Esophagus squamous epithelium (tissue), 4 donors: ENCODE data around the gene FANCE.

Source experiments
- POLR2A ChIP-seq, 4 donors: fragments of 450-650 bp; IDR thresholded peaks; one replicate each; pipeline ENCODE4 v1.6.1; 2017; ENCODE audit warnings: antibody characterized with exemption in 4 of 4, mild to moderate bottlenecking in 4 of 4, moderate library complexity in 3 of 4
- TF ChIP-seq, protein P1 (sequence below), 6 experiments: fragments of 450-650 bp in 4 of 6; fragments of 200-600 bp in 2 of 6; sonication (generic) in 2 of 6; IDR thresholded peaks; one replicate each; pipeline ENCODE4 v1.5.1; 2016 to 2019; ENCODE audit warnings: antibody characterized with exemption in 6 of 6, mild to moderate bottlenecking in 4 of 6, moderate library complexity in 4 of 6

DNA sequence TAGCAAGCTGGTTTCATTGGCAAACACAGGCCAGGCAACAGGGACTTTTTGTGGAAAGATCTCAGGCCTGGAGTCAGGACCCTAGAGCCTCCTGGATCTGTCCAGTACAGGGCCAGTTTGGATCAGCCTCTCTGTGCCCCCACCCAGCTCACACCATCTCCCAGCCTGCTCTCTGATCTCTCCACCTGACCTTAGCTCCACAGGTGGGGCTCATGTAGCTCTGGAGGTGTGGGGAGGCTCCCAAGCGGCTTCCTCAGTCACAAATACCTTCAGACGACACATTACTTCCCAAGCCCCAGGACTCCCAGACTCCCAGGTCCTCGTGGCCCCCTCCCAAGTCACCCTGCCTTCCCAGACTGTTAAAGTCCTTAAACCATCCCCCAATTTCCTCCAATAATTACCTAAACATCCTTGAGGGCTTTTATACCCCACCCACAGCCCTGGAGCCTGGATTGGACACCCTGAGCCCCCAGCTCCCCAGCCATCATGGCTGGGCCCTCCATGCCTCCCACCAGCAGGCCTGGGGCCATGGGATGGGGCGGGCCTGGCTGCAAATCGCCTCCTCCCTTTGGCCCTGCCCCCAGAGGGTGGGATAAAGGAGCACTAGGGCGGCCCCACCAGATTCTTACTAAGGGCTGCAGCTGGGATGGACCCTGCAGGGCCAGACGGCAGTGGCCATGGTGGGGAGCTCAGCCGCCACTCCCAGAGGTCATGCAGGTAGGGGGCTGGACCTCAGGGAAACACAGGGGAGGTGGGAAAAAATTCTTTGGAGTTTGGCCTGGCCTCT is 15.9 kb upstream of the FANCE start:
- TF ChIP-seq, protein P1, sequence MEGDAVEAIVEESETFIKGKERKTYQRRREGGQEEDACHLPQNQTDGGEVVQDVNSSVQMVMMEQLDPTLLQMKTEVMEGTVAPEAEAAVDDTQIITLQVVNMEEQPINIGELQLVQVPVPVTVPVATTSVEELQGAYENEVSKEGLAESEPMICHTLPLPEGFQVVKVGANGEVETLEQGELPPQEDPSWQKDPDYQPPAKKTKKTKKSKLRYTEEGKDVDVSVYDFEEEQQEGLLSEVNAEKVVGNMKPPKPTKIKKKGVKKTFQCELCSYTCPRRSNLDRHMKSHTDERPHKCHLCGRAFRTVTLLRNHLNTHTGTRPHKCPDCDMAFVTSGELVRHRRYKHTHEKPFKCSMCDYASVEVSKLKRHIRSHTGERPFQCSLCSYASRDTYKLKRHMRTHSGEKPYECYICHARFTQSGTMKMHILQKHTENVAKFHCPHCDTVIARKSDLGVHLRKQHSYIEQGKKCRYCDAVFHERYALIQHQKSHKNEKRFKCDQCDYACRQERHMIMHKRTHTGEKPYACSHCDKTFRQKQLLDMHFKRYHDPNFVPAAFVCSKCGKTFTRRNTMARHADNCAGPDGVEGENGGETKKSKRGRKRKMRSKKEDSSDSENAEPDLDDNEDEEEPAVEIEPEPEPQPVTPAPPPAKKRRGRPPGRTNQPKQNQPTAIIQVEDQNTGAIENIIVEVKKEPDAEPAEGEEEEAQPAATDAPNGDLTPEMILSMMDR (IDR thresholded peaks at IDR 0.05) = no peak
- no peak for TF ChIP-seq POLR2A (IDR thresholded peaks at IDR 0.05)
